Measurements from ENCODE around the gene ADARB1. TPM values are rescaled to one million over a fixed set of nuclear protein-coding genes. Genes with fewer than 3 reads are reported as not detected.

ADARB1 gene
- total RNA-seq, 1 donor from 2014 or later: 14.5 TPM

GRCh38 chr21:45192332-45192731, 118.0 kb downstream of the ADARB1 start:
- TF ChIP-seq CTCF (IDR thresholded peaks at IDR 0.05; ENCODE audit: unreplicated experiment): no peak
- Mint-ChIP-seq H3K4me1 (ENCODE audit: unreplicated experiment) (no peaks in the 10 kb centered on the region), H3K27ac (ENCODE audit: unreplicated experiment) (no peak overlapping the region), H3K36me3 (ENCODE audit: low read depth, unreplicated experiment) (peaks cover 26% of the 10 kb centered on the region), H3K4me3 (ENCODE audit: unreplicated experiment) (no peak overlapping the region), H3K27me3 (ENCODE audit: unreplicated experiment) (no peaks in the 10 kb centered on the region), H3K9me3 (ENCODE audit: unreplicated experiment) (no peaks in the 10 kb centered on the region)
- DNase-seq (ENCODE audit: low spot score): no peak

GRCh38 chr21:45196620-45197019, 122.2 kb downstream of the ADARB1 start:
- Mint-ChIP-seq H3K27ac (ENCODE audit: unreplicated experiment) (no peak overlapping the region), H3K36me3 (ENCODE audit: low read depth, unreplicated experiment) (peaks cover 3% of the 10 kb centered on the region), H3K4me1 (ENCODE audit: unreplicated experiment) (no peaks in the 10 kb centered on the region)

GRCh38 chr21:45199201-45199600, 124.8 kb downstream of the ADARB1 start:
- peaks cover 7% of the 10 kb centered on the region for H3K27me3 Mint-ChIP-seq (ENCODE audit: unreplicated experiment)
- TF ChIP-seq CTCF (IDR thresholded peaks at IDR 0.05; ENCODE audit: unreplicated experiment): no peak
- H3K9me3 Mint-ChIP-seq (ENCODE audit: unreplicated experiment): no peaks in the 10 kb centered on the region
- no peak overlapping the region for H3K4me3 Mint-ChIP-seq (ENCODE audit: unreplicated experiment)
- H3K4me1 Mint-ChIP-seq (ENCODE audit: unreplicated experiment): peaks cover 3% of the 10 kb centered on the region
- DNase-seq (ENCODE audit: low spot score): no peak
- H3K36me3 Mint-ChIP-seq (ENCODE audit: low read depth, unreplicated experiment): peaks cover 4% of the 10 kb centered on the region
- H3K27ac Mint-ChIP-seq (ENCODE audit: unreplicated experiment): no peak overlapping the region

More at GRCh38 chr21:45196620-45197019, 122.2 kb downstream of the ADARB1 start:
- Mint-ChIP-seq H3K4me3 (ENCODE audit: unreplicated experiment) (no peak overlapping the region), H3K9me3 (ENCODE audit: unreplicated experiment) (no peaks in the 10 kb centered on the region), H3K27me3 (ENCODE audit: unreplicated experiment) (peaks cover 6% of the 10 kb centered on the region)
- no peak for DNase-seq (ENCODE audit: low spot score)
- no peak for TF ChIP-seq CTCF (IDR thresholded peaks at IDR 0.05; ENCODE audit: unreplicated experiment)

GRCh38 chr21:45200031-45200430, 125.7 kb downstream of the ADARB1 start:
- peaks cover 3% of the 10 kb centered on the region for H3K4me1 Mint-ChIP-seq (ENCODE audit: unreplicated experiment)
- peaks cover 7% of the 10 kb centered on the region for H3K27me3 Mint-ChIP-seq (ENCODE audit: unreplicated experiment)
- TF ChIP-seq CTCF (IDR thresholded peaks at IDR 0.05; ENCODE audit: unreplicated experiment): no peak
- no peak overlapping the region for H3K27ac Mint-ChIP-seq (ENCODE audit: unreplicated experiment)
- DNase-seq (ENCODE audit: low spot score): no peak
- H3K9me3 Mint-ChIP-seq (ENCODE audit: unreplicated experiment): no peaks in the 10 kb centered on the region
- no peak overlapping the region for H3K4me3 Mint-ChIP-seq (ENCODE audit: unreplicated experiment)
- H3K36me3 Mint-ChIP-seq (ENCODE audit: low read depth, unreplicated experiment): peaks cover 4% of the 10 kb centered on the region

- TF ChIP-seq CTCF (IDR thresholded peaks at IDR 0.05; ENCODE audit: unreplicated experiment): no peak
- H3K27me3 Mint-ChIP-seq (ENCODE audit: unreplicated experiment): peaks cover 7% of the 10 kb centered on the region
- peaks cover 3% of the 10 kb centered on the region for H3K4me1 Mint-ChIP-seq (ENCODE audit: unreplicated experiment)
- H3K4me3 Mint-ChIP-seq (ENCODE audit: unreplicated experiment): no peak overlapping the region
- H3K27ac Mint-ChIP-seq (ENCODE audit: unreplicated experiment): no peak overlapping the region
- H3K36me3 Mint-ChIP-seq (ENCODE audit: low read depth, unreplicated experiment): peaks cover 4% of the 10 kb centered on the region
- no peak for DNase-seq (ENCODE audit: low spot score)
- H3K9me3 Mint-ChIP-seq (ENCODE audit: unreplicated experiment): no peaks in the 10 kb centered on the region
Measured at GRCh38 chr21:45200581-45201296, 126.4 kb downstream of the ADARB1 start.

Data from endothelial cell (in vitro differentiated cells).